Lower leg skin (tissue), 3 donors: Measurements from ENCODE around the gene RASAL1.

Source experiments
- CTCF ChIP-seq, 3 donors: fragments of 450-650 bp; IDR thresholded peaks; one replicate each; pipeline ENCODE4 v1.5.1; 2016; ENCODE audit warnings: antibody characterized with exemption in 3 of 3, mild to moderate bottlenecking in 3 of 3, moderate library complexity in 2 of 3
- POLR2A ChIP-seq, 2 donors: fragments of 450-650 bp; IDR thresholded peaks; one replicate each; pipeline ENCODE4 v1.6.1; 2016 to 2017; ENCODE audit warnings: antibody characterized with exemption in 2 of 2, mild to moderate bottlenecking in 1 of 2, moderate library complexity in 1 of 2

GRCh38 chr12:113161415-113162016 lies 26.0 kb upstream of the RASAL1 start:
- TF ChIP-seq CTCF (IDR thresholded peaks at IDR 0.05) (no peak), POLR2A (IDR thresholded peaks at IDR 0.05) (no peak)
